GM12891 (cell line): Measurements from ENCODE around the gene USP31.

ENCODE experiments used
- PAX5 ChIP-seq: IDR thresholded peaks from 2 replicates; pipeline ENCODE4 v1.6.1; 2011; ENCODE audit warnings: low read length, moderate library complexity, mild to moderate bottlenecking; ENCODE audit not compliant: insufficient read depth, severe bottlenecking
- POLR2A ChIP-seq: IDR thresholded peaks from 2 replicates; pipeline ENCODE4 v1.6.1; 2011; ENCODE audit warnings: low read depth, low read length, control low read depth
- POLR2AphosphoS5 ChIP-seq: IDR thresholded peaks from 2 replicates; pipeline ENCODE4 v1.6.1; 2011; ENCODE audit warnings: low read depth, low read length, control low read depth
- POU2F2 ChIP-seq: IDR thresholded peaks from 2 replicates; pipeline ENCODE4 v1.6.1; 2011; ENCODE audit warnings: low read depth, mild to moderate bottlenecking, control low read depth, low read length, moderate library complexity
- SPI1 ChIP-seq: IDR thresholded peaks from 2 replicates; pipeline ENCODE4 v1.6.1; 2011; ENCODE audit warnings: low read depth, low read length, control low read depth
- TAF1 ChIP-seq: IDR thresholded peaks from 2 replicates; pipeline ENCODE4 v1.6.1; 2011; ENCODE audit warnings: low read depth, low read length, control low read depth

GRCh38 chr16:23074423-23074822 is 74.8 kb downstream of the USP31 start:
- TF ChIP-seq POLR2A, result no peak
- TF ChIP-seq PAX5, result no peak
- no peak for TF ChIP-seq POLR2AphosphoS5
- no peak for TF ChIP-seq SPI1
- no peak for TF ChIP-seq TAF1
- TF ChIP-seq POU2F2, result no peak
